Measurements from ENCODE around the gene SLC16A8.

- TF ChIP-seq HOXD13 (CRISPR knock-in tag; IDR thresholded peaks at IDR 0.05; ENCODE audit: borderline replicate concordance) (no peak), CTCF (tag by site-specific recombination; IDR thresholded peaks at IDR 0.05) (no peak), ZNF76 (tag by site-specific recombination; IDR thresholded peaks at IDR 0.05; ENCODE audit: borderline replicate concordance, low read depth) (no peak), ZNF148 (tag by site-specific recombination; IDR thresholded peaks at IDR 0.05; ENCODE audit: borderline replicate concordance) (no peak), ZNF580 (tag by site-specific recombination; IDR thresholded peaks at IDR 0.05) (no peak), ELK4 (IDR thresholded peaks at IDR 0.05; ENCODE audit: borderline replicate concordance, low read depth, low read length) (no peak), ZFP37 (tag by site-specific recombination; IDR thresholded peaks at IDR 0.05) (no peak), ZNF132 (tag by site-specific recombination; IDR thresholded peaks at IDR 0.05; ENCODE audit: borderline replicate concordance) (no peak), KLF9 (tag by site-specific recombination; IDR thresholded peaks at IDR 0.05; ENCODE audit: low read depth) (no peak), ZNF768 (tag by site-specific recombination; IDR thresholded peaks at IDR 0.05) (no peak)
- TF ChIP-seq, protein P1, sequence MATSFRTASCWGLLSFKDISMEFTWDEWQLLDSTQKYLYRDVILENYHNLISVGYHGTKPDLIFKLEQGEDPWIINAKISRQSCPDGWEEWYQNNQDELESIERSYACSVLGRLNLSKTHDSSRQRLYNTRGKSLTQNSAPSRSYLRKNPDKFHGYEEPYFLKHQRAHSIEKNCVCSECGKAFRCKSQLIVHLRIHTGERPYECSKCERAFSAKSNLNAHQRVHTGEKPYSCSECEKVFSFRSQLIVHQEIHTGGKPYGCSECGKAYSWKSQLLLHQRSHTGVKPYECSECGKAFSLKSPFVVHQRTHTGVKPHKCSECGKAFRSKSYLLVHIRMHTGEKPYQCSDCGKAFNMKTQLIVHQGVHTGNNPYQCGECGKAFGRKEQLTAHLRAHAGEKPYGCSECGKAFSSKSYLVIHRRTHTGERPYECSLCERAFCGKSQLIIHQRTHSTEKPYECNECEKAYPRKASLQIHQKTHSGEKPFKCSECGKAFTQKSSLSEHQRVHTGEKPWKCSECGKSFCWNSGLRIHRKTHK (tag by site-specific recombination; IDR thresholded peaks at IDR 0.05), result no peak
- TF ChIP-seq, protein P2, sequence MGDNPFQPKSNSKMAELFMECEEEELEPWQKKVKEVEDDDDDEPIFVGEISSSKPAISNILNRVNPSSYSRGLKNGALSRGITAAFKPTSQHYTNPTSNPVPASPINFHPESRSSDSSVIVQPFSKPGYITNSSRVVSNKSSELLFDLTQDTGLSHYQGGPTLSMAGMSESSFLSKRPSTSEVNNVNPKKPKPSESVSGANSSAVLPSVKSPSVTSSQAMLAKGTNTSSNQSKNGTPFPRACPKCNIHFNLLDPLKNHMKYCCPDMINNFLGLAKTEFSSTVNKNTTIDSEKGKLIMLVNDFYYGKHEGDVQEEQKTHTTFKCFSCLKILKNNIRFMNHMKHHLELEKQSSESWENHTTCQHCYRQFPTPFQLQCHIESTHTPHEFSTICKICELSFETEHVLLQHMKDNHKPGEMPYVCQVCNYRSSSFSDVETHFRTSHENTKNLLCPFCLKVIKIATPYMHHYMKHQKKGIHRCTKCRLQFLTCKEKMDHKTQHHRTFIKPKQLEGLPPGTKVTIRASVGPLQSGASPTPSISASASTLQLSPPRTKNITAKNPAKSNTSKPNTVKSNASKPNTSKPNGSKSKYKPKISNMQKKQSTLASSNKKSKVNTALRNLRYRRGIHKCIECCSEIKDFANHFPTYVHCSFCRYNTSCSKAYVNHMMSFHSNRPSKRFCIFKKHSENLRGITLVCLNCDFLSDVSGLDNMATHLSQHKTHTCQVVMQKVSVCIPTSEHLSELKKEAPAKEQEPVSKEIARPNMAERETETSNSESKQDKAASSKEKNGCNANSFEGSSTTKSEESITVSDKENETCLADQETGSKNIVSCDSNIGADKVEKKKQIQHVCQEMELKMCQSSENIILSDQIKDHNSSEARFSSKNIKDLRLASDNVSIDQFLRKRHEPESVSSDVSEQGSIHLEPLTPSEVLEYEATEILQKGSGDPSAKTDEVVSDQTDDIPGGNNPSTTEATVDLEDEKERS (tag by site-specific recombination; IDR thresholded peaks at IDR 0.05), result no peak
- TF ChIP-seq, protein P3, sequence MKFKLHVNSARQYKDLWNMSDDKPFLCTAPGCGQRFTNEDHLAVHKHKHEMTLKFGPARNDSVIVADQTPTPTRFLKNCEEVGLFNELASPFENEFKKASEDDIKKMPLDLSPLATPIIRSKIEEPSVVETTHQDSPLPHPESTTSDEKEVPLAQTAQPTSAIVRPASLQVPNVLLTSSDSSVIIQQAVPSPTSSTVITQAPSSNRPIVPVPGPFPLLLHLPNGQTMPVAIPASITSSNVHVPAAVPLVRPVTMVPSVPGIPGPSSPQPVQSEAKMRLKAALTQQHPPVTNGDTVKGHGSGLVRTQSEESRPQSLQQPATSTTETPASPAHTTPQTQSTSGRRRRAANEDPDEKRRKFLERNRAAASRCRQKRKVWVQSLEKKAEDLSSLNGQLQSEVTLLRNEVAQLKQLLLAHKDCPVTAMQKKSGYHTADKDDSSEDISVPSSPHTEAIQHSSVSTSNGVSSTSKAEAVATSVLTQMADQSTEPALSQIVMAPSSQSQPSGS (tag by site-specific recombination; IDR thresholded peaks at IDR 0.05; ENCODE audit: low read depth), result no peak
These were observed 17.0 kb downstream of the SLC16A8 start for GRCh38 chr22:38067028-38067415.

Measured in HEK293 (cell line).